DOHH2 (cell line): ENCODE results near the gene ENPP6.

Source experiments
- H3F3A ChIP-seq: fragments of 200-600 bp; sonication (generic), shearing (Covaris generic); 2 replicates; pipeline ENCODE4 v1.6.0; 2016; ENCODE audit warnings: antibody characterized with exemption, mild to moderate bottlenecking; ENCODE audit not compliant: control insufficient read depth, insufficient read depth
- H3K27ac ChIP-seq: fragments of 200-600 bp; sonication (generic); 2 replicates; pipeline ENCODE4 v1.5.1; 2014; ENCODE audit warnings: low read depth, mild to moderate bottlenecking, low read length, moderate library complexity
- H3K27me3 ChIP-seq: fragments of 200-600 bp; sonication (generic); 2 replicates; pipeline ENCODE4 v1.6.1; 2014; ENCODE audit warnings: mild to moderate bottlenecking, low read length, mixed read lengths; ENCODE audit not compliant: control insufficient read depth
- H3K36me3 ChIP-seq: fragments of 200-600 bp; sonication (generic); 2 replicates; pipeline ENCODE4 v1.6.1; 2014; ENCODE audit warnings: mild to moderate bottlenecking, low read length, moderate library complexity, mixed read lengths; ENCODE audit not compliant: control insufficient read depth
- H3K4me1 ChIP-seq: fragments of 200-600 bp; sonication (generic); 2 replicates; pipeline ENCODE4 v1.6.1; 2014; ENCODE audit warnings: mild to moderate bottlenecking, low read length, mixed read lengths; ENCODE audit not compliant: control insufficient read depth
- H3K4me2 ChIP-seq: fragments of 200-600 bp; sonication (generic); 2 replicates; pipeline ENCODE4 v1.6.0; 2014; ENCODE audit warnings: mild to moderate bottlenecking, low read length, moderate library complexity
- H3K4me3 ChIP-seq: fragments of 200-600 bp; sonication (generic); 2 replicates; pipeline ENCODE4 v1.5.1; 2014; ENCODE audit warnings: mild to moderate bottlenecking, low read length, mixed read lengths
- H3K79me2 ChIP-seq: fragments of 200-600 bp; sonication (generic); 2 replicates; pipeline ENCODE4 v1.6.1; 2014; ENCODE audit warnings: mild to moderate bottlenecking, low read length, mixed read lengths; ENCODE audit not compliant: control insufficient read depth
- H3K9me2 ChIP-seq: fragments of 200-600 bp; sonication (generic); replicated peaks from 2 replicates; pipeline ENCODE4 v1.6.1; 2014; ENCODE audit warnings: mild to moderate bottlenecking, low read length, mixed read lengths; ENCODE audit not compliant: control insufficient read depth
- H3K9me3 ChIP-seq: fragments of 200-600 bp; sonication (generic); 2 replicates; pipeline ENCODE4 v1.6.1; 2014; ENCODE audit warnings: antibody characterized with exemption, low read length, mixed read lengths; ENCODE audit not compliant: control insufficient read depth, insufficient read depth
- H4K20me1 ChIP-seq: fragments of 200-600 bp; sonication (generic); 2 replicates; pipeline ENCODE4 v1.6.0; 2014; ENCODE audit warnings: low read depth, mild to moderate bottlenecking, antibody characterized with exemption, low read length, moderate library complexity; ENCODE audit not compliant: control insufficient read depth, insufficient read depth
- EZH2phosphoT487 ChIP-seq: fragments of 200-600 bp; sonication (generic); IDR thresholded peaks from 2 replicates; pipeline ENCODE4 v1.6.1; 2017; ENCODE audit warnings: borderline replicate concordance, mild to moderate bottlenecking, antibody characterized with exemption, low read length, moderate library complexity, mixed read lengths
- TF ChIP-seq, protein P1 (sequence below): fragments of 200-600 bp; sonication (generic); IDR thresholded peaks from one replicate; pipeline ENCODE4 v1.5.1; 2014; ENCODE audit warnings: antibody characterized with exemption, mild to moderate bottlenecking, low read depth, low read length; ENCODE audit not compliant: poor library complexity, severe bottlenecking

The ENPP6 gene

GRCh38 chr4:184201179-184201578, 16.5 kb downstream of the ENPP6 start:
- Histone ChIP-seq H3K4me2 (no peak overlapping the region), H3K27ac (no peak overlapping the region), H3K79me2 (no peaks in the 10 kb centered on the region), H3K9me3 (no peaks in the 10 kb centered on the region), H4K20me1 (no peaks in the 10 kb centered on the region), H3K36me3 (no peaks in the 10 kb centered on the region), H3K4me3 (no peak overlapping the region), H3K27me3 (no peaks in the 10 kb centered on the region), H3F3A (no peaks in the 10 kb centered on the region), H3K9me2 (no peaks in the 10 kb centered on the region), H3K4me1 (no peaks in the 10 kb centered on the region)
- TF ChIP-seq EZH2phosphoT487 = no peak
- TF ChIP-seq, protein P1, sequence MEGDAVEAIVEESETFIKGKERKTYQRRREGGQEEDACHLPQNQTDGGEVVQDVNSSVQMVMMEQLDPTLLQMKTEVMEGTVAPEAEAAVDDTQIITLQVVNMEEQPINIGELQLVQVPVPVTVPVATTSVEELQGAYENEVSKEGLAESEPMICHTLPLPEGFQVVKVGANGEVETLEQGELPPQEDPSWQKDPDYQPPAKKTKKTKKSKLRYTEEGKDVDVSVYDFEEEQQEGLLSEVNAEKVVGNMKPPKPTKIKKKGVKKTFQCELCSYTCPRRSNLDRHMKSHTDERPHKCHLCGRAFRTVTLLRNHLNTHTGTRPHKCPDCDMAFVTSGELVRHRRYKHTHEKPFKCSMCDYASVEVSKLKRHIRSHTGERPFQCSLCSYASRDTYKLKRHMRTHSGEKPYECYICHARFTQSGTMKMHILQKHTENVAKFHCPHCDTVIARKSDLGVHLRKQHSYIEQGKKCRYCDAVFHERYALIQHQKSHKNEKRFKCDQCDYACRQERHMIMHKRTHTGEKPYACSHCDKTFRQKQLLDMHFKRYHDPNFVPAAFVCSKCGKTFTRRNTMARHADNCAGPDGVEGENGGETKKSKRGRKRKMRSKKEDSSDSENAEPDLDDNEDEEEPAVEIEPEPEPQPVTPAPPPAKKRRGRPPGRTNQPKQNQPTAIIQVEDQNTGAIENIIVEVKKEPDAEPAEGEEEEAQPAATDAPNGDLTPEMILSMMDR = no peak

GRCh38 chr4:184200296-184200695, 17.4 kb downstream of the ENPP6 start:
- no peak for TF ChIP-seq EZH2phosphoT487
- TF ChIP-seq, protein P1 = no peak
- Histone ChIP-seq H3K4me1 (no peaks in the 10 kb centered on the region), H3K27me3 (no peaks in the 10 kb centered on the region), H3K36me3 (no peaks in the 10 kb centered on the region), H3K9me2 (no peaks in the 10 kb centered on the region), H3F3A (no peaks in the 10 kb centered on the region), H3K27ac (no peak overlapping the region), H4K20me1 (no peaks in the 10 kb centered on the region), H3K79me2 (no peaks in the 10 kb centered on the region), H3K9me3 (no peaks in the 10 kb centered on the region), H3K4me3 (no peak overlapping the region), H3K4me2 (no peak overlapping the region)

- no peaks in the 10 kb centered on the region for H4K20me1 ChIP-seq
- no peaks in the 10 kb centered on the region for H3F3A ChIP-seq
- no peaks in the 10 kb centered on the region for H3K9me3 ChIP-seq
- no peak overlapping the region for H3K4me3 ChIP-seq
- no peaks in the 10 kb centered on the region for H3K4me1 ChIP-seq
- no peaks in the 10 kb centered on the region for H3K27me3 ChIP-seq
- no peak overlapping the region for H3K4me2 ChIP-seq
- no peaks in the 10 kb centered on the region for H3K79me2 ChIP-seq
- H3K9me2 ChIP-seq = no peaks in the 10 kb centered on the region
- H3K36me3 ChIP-seq = no peaks in the 10 kb centered on the region
- H3K27ac ChIP-seq = no peak overlapping the region
- TF ChIP-seq, protein P1 = no peak
- TF ChIP-seq EZH2phosphoT487 = no peak
These were observed 17.9 kb downstream of the ENPP6 start for GRCh38 chr4:184199780-184200179.

GRCh38 chr4:184198190-184198589, 19.5 kb downstream of the ENPP6 start:
- Histone ChIP-seq H3K4me1 (no peaks in the 10 kb centered on the region), H3K36me3 (no peaks in the 10 kb centered on the region), H4K20me1 (no peaks in the 10 kb centered on the region), H3K27me3 (no peaks in the 10 kb centered on the region), H3K9me2 (no peaks in the 10 kb centered on the region), H3F3A (no peaks in the 10 kb centered on the region), H3K9me3 (no peaks in the 10 kb centered on the region), H3K79me2 (no peaks in the 10 kb centered on the region), H3K27ac (no peak overlapping the region), H3K4me3 (no peak overlapping the region), H3K4me2 (no peak overlapping the region)
- TF ChIP-seq EZH2phosphoT487 = no peak
